NOMO-1 treated with DMSO at 0.1 percent for 48 hours (cell line): Measurements from ENCODE around the gene ATP11A.
"Not testable (repeated sequence)": the region's sequence is repeated elsewhere in the genome, so short reads cannot be mapped to it uniquely, and the experiment has no call there.

ENCODE experiments used
- DNase-seq: peaks from one replicate; lab custom pipeline; 2025; ENCODE audit not compliant: unreplicated experiment; lab: John Stamatoyannopoulos, UW

The ATP11A gene

DNA sequence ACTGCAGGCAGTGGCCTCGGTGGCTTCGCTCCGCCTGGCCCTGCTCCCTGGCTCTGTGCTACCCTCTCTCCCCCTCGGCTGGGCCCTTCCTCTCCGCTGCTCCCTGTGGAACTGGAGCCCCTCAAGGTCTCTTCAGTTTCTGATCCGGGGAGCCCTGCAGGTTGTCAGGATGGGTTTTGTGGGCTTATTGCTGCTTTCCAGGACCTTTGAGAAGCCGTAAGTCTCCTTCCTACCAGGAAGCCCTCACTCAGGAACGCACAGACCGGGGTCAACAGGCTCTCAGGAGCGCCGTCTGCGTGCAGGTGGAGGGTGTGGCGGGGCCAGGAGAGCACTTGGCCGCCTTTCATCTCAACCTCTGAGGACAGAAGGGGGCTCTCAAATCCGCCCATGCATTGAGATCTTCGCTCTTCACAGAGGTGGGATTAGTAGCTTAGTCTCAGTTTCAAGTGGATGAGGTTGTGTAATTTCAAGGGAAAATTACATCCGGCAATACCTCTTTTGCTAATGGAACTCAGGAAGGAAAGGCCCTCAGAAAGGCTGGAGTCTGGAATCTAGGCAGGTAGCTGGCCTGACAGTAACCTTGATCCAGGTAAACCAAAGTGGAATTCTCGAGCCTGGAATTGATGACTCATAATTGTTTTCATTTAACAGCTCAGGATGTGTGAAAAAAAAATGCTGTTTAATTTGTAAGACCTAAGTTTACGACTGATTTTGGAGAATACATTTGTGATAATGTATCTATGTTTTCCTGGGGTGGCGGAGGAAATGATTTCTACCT lies 102.0 kb downstream of the ATP11A start:
- DNase-seq = no peak

DNA sequence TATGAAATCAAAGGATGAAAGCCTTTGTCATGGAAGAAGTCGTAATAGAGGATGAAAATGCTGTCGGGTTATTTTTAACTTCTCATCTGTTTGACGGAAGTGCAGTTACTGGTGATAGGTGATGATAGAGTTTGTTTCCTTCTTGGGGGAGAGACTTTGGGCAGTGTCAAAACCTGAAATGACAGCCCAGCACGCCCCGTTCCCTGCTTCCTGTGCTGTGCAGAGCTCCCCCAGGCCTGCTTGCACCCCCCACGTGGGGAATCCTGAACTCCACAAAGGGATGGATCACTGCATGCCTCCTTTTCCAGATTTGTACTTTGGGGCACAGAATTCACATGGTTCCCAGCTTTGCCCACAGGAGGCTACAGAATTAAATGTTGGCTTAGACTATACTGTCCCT lies 102.7 kb downstream of the ATP11A start:
- DNase-seq = no peak

DNA sequence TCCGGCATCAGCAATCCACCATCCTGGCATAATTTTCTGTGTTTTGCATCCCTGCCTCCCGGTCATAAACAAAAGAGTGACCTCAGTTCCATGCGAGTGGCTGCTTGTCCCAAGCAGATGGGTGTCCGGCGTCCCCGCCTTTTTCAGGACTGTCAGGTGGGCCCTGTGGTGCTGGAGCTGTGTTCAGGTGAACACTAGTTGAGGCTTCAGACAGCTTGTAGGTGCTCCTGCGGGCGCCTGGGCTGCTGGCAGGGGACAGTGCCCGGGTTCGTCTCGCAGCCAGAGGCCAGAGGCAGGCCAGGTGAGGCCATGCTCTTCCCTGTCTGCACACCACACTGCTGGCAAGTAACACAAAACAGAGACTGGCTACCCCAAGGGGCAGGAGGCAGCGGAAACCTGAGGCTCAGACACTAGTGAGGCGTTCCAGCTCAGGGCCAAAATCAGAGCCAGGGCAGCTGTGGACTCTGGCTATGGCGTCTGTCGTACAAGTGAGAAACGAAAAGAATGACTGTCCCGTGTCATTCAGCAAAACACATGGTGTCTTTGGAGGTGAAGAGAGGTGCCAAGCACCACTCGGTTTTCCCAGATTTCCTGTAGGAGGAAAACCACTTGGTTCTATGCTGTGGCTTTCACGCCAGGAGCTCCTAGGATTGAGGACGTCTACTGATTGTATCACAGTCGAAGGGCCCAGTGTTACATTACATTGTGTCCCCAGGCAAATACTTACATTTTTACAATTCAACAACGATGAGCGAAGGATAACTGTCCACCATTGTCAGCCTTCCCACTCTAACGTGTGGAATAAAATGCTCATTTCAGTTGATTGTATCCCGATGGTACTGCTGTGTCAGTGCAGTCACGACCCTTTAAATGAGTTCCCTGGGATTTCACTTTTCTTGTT lies 104.0 kb downstream of the ATP11A start:
- no peak for DNase-seq

DNA sequence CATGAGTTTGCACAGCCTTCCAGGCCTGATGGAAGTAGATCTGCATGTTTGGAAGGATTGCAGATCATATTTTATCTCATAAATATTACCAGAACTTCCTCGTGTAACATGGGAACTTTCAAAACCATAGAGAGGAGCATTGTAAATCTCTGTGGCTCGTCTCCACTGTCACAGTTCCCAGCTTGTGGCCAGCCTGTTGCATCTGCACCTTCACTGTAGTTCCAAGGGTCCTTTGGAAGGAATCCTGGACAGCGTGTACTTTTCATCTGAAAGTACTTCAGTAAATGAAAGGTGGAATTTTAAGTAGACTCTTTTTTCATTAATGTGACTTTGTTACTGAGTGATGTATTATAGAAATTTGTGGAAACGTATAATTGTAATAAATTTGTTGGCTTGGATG lies 105.4 kb downstream of the ATP11A start:
- no peak for DNase-seq

DNA sequence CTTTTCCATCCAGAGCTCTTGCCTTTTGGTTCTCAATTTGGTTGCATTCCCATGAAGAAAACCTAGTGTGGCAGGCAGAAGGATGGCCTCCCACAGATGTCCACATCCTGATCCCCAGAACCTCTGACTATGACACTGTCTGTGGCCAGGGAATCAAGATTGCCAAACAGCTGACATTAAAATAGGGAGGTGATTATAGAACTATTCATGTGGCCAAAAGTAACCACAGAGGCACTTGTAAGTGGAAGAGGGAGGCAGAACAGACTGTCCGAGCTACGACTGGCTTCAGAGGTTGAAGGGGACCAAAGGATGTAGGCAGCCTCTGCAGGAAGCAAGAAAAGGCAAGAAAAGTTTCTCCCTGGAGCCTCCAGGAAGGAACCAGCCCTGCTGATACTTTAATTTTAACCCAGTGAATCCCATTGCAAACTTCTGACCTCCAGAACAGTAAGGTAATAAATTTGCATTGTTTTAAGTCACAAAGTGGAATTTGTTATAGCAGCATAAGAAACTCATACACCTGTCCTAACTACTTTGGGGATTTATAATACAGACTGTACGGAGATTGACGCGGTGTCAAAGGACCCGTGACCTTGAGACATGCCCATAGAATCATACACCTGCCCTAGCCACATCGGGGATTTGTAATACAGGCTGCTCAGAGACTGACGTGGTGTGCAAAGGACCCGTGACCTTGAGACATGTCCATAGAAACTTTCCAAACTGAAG lies 106.5 kb downstream of the ATP11A start:
- DNase-seq = no peak

DNA sequence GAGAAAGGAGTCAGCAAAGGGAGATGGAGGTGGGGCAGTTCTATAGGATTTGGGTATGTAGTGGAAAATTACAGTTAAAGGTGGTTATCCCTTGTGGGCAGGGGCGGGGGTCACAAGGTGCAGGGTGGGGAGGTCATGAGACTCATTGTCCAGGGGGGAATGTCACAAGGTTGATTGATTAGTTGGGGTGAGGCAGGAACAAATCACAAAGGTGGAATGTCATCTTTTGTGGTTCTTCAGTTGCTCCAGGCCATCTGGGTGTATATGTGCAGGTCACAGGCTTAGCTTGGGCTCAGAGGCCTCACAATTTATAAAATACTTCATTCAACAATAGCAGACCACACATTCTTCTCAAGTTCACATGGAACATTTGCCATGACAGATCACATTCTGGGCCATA lies 109.6 kb downstream of the ATP11A start:
- DNase-seq = no peak

DNA sequence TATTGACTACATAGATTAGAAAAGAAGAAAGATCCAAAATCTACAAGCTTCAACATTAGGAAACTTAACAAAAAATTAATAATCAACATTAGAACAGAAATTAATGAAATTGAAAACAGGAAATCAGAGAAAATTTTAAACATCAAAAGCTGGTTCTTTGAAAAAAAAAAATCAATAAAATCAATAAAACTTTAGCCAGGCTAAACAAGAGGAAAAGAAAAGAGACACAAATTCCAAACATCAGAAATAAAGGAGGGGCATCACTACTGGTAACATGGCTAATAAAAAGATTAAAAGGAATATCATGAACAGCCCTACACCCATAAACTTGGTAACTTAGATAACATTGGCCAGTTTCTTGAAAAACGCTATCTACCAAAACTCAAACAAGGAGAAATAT lies 110.2 kb downstream of the ATP11A start:
- no peak for DNase-seq

DNA sequence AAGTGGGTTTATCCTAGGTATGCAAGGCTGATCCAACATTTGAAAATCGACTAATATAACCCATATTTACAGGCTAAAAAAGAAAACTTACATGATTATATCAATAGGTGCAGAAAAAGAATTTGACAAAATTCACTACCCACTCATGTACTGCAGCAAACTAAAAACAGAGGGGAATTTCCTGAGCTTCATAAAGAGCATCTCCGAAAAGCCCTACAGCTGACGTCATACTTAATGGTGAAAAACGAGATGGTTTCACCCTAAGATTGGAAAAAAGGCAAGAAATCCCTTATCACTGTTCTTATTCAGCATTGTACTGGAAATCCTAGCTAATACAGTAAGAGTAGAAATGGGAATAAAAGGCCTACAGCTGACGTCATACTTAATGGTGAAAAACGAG lies 111.0 kb downstream of the ATP11A start:
- DNase-seq = not testable (repeated sequence)

DNA sequence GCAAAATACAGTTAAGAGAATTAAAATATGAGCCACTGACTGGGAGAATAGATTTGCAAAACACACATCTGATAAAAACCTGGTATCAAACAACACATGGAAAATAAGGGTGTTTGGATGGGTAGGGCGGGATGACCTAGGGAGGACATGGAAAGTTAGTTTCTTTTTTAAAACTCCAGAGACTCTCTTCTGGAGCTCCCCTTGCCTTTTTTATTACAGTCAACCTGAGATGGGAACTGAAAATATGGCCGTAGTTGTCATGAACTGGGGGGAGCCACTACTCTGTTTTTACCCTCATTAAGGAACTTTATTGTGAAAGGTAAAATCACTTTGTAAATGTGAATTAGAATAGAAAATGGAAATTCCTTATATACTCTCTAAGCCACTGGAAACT lies 113.0 kb downstream of the ATP11A start:
- DNase-seq = no peak

DNA sequence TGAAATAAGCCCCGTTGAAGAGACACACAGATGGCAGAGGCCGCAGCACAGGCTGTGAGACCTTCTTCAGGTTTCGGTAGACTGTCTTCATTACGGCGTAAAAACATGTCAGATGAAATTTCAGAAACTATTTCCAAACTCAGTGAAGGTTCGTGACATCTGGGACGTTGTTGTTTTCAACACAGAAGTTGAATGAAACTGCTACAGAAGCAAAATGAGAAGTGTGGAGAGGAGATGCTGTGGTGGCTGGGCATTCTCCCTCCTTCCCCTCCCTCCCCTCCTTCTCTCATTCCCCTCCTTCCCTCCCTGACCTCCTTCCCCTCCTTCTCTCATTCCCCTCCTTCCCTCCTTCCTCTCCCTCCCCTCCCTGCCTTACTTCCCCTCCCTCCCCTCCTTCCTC lies 113.6 kb downstream of the ATP11A start:
- DNase-seq = no peak

DNA sequence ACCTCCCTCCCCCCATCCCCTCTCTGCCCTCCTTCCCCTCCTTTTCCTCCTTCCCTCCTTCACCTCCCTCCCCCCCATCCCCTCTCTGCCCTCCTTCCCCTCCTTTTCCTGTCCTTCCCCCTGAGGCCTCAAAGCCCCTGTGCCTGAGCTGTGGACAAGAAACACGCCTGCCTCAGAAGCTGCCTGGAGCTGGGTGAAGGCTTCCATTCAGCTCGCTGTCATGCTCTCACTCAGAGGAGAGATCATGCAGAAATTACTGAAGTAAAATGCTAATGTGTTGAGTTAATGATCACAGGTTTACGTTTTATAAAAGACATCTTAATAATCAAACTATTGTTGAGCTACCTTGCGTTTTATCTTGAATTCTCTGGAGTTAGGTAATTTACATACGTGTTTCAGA lies 114.5 kb downstream of the ATP11A start:
- DNase-seq = no peak

DNA sequence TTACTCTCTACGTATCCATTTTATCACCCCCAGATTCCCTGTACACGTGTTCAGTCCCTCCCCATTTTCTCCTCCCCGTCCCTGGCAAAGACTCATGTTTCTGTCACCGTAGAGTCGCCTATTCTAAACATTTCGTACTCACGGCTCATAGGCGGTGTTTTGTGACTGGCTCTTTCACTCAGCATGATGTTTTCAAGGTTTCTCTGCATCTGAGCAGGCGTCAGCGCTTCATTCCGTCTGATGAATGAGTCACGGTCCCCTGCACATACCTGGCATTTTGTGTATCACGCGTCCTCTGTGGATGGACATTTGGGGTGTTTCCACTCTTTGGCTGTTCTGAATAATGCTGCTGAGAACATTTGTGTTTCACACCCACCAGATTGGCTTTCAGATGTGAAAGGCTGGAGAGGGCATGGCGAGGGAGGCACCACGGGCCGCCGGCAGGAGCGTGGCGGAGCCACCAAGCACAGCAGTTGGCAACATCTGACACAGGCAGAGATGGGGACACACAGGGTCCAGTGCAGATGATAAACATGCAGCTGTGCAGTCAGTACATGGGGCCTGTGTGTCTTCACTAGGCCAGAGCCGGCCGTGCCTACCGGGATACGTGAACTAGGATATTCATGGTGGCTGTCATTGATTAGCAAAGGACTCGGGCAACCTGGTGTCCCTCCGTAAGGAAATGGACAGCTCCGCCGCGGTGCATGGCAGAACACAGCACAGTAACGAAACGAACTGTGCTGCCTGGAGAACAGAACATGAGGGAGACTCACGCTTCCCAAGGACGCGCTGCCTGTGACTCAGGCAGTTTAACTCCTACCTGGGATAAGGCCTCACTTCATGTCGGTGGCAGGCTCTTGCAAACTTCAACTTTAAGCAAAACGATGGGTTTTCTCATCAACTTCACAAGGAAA lies 117.2 kb downstream of the ATP11A start:
- no peak for DNase-seq

DNA sequence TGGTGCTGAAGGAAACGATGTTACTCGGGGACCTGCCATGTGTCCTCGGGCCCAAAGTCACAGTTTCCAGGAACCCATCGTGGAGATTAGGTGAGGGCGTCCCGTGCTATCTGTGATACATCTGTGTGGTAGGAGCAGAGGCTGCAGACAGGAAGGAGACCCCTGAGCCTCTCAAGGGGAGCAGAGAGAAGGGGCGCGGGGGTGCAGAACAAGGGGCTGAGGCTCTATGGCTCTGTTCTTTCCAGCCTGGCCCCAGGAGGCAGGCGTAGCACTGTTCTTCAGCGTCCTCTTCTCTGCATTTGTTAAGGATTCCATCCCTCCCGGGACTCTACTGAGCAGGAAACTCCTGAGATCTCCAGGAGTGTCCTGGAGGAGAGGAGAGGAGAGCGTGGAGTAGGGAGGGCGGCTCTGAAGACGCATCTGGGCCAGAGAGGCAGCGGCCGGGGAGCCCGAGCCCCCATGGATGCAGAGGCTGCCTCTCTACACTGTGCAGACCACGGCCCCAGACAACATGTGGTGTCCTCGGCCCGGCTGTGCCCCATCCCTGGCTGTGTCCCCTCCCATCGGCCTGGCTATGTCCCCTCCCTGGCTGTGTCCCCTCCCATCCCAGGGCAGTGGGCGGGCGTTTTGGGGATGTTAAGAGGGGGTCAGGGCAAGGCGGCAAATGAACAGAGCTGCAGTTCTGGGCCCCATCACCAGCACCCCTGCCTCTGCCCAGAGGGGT lies 118.0 kb downstream of the ATP11A start:
- DNase-seq = no peak

DNA sequence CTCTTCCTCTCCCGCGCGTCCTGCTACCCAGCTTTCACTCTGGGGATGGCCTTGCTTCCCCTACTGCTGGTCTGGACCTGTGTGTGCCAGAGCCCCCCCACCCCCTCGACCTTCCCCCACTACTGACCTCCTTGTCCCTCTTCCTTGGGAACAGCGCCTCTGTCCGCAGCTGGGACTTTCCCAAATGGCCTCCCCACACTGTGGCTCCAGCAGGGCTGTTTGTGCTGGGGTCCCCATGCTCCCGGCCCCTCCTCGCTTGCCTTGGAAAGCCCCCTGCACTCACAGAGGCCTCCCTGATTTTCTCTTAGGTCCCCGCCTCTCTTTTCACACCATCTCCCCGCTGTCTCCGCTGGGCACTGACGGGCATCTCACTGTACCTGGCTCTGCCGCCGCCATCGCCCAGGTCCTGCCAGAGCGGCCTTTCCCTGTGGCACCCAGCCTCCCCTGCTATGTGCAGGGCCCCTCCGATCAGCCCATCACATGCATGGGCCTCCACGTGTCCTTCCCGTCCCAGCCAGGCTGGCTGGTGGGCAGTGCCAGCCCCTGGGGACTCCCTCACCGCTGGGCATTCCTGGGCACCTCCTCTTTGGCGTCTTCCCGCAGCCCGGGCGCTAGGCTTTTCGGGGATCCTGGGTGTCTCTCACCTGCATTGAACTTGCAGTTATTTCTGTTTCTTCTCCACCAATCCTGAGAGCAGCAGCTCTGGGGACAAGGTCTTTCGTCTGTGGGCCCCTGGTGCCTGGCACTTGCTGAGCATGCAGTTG lies 118.7 kb downstream of the ATP11A start:
- DNase-seq = no peak

DNA sequence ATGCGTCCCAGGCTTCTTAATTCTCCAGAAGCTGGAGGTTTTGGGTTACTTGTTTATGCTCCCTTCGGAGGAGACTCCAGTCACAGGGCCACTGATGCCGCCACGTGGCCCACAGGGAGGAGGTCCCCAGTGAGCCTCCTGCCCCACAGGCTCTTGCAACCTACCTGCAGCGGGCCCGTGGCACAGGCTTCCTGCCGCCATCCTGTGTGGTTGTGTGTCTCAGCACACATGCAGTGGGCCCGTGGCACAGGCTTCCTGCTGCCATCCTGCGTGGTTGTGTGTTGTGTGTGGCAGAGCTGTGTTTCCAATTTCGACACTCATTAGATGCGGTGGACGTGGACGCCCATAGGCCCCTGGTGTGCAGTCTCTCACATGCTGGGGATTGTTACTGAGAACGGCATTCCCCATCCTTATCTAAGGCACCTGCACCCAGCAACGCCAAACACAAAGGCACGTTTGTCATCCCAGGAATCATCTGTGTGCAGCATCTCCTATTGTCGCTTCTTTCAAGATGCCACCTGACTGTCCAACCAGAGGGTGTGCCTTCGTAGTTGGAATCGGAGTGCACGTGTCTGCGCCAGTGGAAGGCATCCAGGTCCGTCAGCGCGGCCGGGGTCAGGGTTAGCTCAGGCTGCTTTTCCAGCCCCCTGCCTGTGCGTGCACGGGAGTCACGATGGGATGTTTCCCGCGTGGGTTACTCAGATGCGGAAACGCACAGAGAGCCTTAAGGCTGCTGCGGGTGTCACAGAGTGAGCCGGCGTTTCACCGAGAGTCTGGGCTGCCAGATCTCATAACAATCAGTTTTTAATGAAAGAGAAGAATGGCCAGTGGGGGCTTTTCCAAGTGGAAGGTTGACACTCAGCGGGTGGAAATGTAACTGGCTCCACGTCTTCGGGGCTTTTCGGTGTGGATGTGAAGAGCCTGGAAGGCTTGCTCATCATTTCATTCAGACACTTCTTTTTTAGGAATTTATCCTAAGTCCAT lies 119.8 kb downstream of the ATP11A start:
- DNase-seq = no peak

DNA sequence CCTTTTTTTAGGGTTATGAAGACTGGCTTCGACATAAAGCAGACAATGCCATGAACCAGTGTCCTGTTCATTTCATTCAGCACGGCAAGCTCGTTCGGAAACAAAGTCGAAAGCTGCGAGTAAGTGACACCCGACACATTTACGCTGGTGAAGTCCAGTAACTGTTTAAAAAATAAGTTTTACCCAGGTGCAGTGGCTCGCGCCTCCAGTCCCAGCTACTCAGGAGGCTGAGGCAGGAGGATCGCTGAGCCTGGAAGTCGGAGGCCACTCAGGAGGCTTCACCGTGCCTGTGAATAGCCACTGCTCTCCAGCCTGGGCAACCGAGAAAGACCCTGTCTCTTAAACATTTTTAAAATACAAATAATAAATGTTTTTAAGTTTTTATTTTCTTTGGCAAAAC lies 120.8 kb downstream of the ATP11A start:
- DNase-seq = no peak

DNA sequence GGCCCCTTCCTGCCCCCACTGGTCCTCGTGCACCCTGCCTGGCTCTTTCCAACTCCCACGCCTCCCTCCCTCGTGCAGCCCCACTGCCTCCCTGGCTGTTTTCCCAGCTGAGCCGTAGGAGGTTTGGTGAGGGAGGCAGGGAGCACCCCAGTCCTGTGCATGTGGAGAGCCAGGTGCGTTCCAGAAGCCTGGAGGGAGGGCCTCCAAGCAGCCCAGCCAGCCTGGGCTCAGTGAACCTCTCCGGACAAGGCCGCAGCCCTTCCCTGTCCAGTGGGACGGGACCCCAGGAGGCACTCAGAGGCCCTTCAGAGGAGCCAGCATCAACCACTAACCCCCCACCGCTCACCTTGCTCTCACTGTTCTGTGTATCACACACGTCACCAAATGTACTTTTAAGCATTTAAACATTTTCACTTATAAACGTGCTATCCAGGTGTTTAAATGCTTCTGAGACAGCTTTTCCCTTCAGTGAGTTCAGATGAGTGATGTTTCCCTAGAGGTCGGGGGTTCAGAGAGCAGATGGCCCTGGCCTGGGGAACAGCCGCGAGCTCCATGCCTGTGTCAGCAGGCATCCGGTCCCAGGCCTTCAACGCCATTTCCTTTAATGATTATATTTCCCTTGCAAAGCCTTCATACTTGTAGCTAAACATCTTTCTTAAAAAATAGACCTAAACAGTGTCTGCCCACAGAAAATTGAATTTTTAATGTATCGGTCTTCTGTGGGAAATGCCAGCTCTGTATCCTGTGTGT lies 122.6 kb downstream of the ATP11A start:
- no peak for DNase-seq
